Calu3 (cell line): ENCODE measurements around the gene NOS1. TPM values are rescaled to one million over a fixed set of nuclear protein-coding genes. Genes with fewer than 3 reads are reported as not detected.

ENCODE experiments used
- BruUV-seq: library from RNA; stranded (reverse); fragments of 400-500 nt; replicated peaks from 2 replicates; lab custom pipeline; 2021; lab: Mats Ljungman, UMichigan
- CTCF ChIA-PET: fragments of 300-600 bp; sonication (Branson Sonifier 250); formaldehyde crosslinking; loops from one replicate; lab custom pipeline; 2022; ENCODE audit warnings: antibody characterized with exemption; lab: Charles Lee
- DNase-seq: peaks from one replicate; pipeline ENCODE4 v3.0.0; 2022
- H3K27ac Mint-ChIP-seq: one replicate; pipeline ENCODE4 v1.8.0; 2022; ENCODE audit warnings: mixed read lengths; ENCODE audit not compliant: unreplicated experiment
- H3K27me3 Mint-ChIP-seq: one replicate; pipeline ENCODE4 v1.8.0; 2022; ENCODE audit warnings: mixed read lengths; ENCODE audit not compliant: unreplicated experiment
- H3K36me3 Mint-ChIP-seq: one replicate; pipeline ENCODE4 v1.8.0; 2022; ENCODE audit warnings: mild to moderate bottlenecking, moderate library complexity, mixed read lengths; ENCODE audit not compliant: insufficient read depth, unreplicated experiment
- H3K4me1 Mint-ChIP-seq: one replicate; pipeline ENCODE4 v1.8.0; 2022; ENCODE audit warnings: mild to moderate bottlenecking, low read depth, mixed read lengths; ENCODE audit not compliant: unreplicated experiment
- H3K4me3 Mint-ChIP-seq: one replicate; pipeline ENCODE4 v1.8.0; 2022; ENCODE audit warnings: mild to moderate bottlenecking, low read depth, moderate library complexity, mixed read lengths; ENCODE audit not compliant: unreplicated experiment
- H3K9me3 Mint-ChIP-seq: one replicate; pipeline ENCODE4 v1.8.0; 2022; ENCODE audit warnings: low read depth, mixed read lengths; ENCODE audit not compliant: unreplicated experiment
- intact Hi-C: fragments of 100-400 bp; cut with micrococcal nuclease; formaldehyde crosslinking; loops from one replicate; pipeline ENCODE4 v1.10.0; 2022; ENCODE audit not compliant: unreplicated experiment
- total RNA-seq: library from RNA; stranded (reverse); gene quantifications from 2 replicates; pipeline ENCODE4 v1.2.3, GENCODE V29; 2022
- TF ChIP-seq, protein P1 (sequence below): fragments of 200-600 bp; IDR thresholded peaks from one replicate; pipeline ENCODE4 v1.8.0; 2022; ENCODE audit warnings: antibody characterized with exemption; ENCODE audit not compliant: unreplicated experiment

Gene NOS1
- total RNA-seq, 1 experiment from 2014 or later, result not detected

DNA sequence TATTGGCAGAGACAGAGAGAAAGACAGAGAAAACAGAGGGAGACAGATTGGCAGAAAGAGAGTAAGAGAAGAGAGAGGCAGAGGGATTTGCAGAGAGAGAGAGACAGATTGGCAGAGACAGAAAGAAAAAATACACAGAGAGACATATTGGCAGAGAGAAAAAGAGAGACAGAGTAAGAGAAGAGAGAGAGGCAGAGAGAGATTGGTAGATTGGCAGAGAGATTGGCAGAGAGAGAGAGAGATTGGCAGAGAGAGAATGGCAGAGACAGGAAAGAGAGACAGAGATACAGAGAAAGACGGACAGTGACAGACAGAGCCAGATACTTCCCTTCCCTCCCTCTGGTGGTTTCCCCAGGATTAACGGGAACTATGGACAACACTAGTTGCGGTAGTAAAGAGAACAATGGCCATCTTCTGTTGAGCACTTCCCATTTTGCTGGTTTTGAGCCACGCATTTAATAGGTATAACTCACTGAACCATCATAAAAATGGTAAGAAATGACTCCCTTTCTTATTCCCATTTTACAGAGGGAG is 2.6 kb upstream of the NOS1 start:
- BruUV-seq, result no TSS peak
- no peak overlapping the region for H3K27ac Mint-ChIP-seq
- CTCF ChIA-PET, result no interaction called here
- no peak for DNase-seq
- no peaks in the 10 kb centered on the region for H3K4me1 Mint-ChIP-seq
- intact Hi-C loops, result no loop called here
- TF ChIP-seq, protein P1, sequence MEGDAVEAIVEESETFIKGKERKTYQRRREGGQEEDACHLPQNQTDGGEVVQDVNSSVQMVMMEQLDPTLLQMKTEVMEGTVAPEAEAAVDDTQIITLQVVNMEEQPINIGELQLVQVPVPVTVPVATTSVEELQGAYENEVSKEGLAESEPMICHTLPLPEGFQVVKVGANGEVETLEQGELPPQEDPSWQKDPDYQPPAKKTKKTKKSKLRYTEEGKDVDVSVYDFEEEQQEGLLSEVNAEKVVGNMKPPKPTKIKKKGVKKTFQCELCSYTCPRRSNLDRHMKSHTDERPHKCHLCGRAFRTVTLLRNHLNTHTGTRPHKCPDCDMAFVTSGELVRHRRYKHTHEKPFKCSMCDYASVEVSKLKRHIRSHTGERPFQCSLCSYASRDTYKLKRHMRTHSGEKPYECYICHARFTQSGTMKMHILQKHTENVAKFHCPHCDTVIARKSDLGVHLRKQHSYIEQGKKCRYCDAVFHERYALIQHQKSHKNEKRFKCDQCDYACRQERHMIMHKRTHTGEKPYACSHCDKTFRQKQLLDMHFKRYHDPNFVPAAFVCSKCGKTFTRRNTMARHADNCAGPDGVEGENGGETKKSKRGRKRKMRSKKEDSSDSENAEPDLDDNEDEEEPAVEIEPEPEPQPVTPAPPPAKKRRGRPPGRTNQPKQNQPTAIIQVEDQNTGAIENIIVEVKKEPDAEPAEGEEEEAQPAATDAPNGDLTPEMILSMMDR, result no peak
- no peaks in the 10 kb centered on the region for H3K36me3 Mint-ChIP-seq
- no peak overlapping the region for H3K4me3 Mint-ChIP-seq
- no peaks in the 10 kb centered on the region for H3K9me3 Mint-ChIP-seq
- H3K27me3 Mint-ChIP-seq, result peaks cover 53% of the 10 kb centered on the region

DNA sequence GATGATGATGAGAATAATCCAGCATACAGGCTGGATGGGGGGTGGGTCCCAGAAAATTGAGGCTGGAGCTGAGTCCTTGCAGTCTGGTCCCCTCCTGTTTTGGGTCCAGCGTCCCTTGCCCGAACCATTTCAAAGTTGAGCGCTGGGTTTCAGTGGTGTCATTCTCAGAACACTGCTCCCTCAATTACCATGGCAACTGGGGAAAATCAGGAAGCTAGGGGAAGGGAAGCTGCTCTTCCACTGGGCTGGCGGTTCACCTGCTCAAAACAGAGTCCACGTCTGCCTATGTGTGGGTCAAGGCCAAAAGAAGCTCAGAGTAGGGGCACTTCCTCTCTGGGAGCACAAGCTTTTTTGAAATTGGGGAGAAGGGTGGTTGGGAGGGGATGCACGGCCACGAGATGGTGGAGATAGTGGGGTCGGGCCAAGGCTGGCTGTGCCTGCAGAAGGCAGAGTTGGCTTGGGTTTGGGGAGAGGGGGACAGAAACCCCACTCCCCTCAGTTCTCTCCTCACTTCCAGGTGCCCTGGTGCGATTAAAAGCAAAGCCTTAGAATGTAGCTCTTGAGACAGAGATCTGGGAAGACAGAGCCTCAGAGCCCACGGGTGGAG is 1.7 kb upstream of the NOS1 start:
- H3K9me3 Mint-ChIP-seq, result no peaks in the 10 kb centered on the region
- H3K4me3 Mint-ChIP-seq, result no peak overlapping the region
- H3K27me3 Mint-ChIP-seq, result peaks cover 62% of the 10 kb centered on the region
- no peak overlapping the region for H3K27ac Mint-ChIP-seq
- DNase-seq, result no peak
- CTCF ChIA-PET, result interaction anchor here (0.7 kb wide), 1 partner anchor 481 kb away, joined by 3 read pairs; no protein-coding TSS in a partner anchor
- H3K4me1 Mint-ChIP-seq, result no peaks in the 10 kb centered on the region
- intact Hi-C loops, result no loop called here
- H3K36me3 Mint-ChIP-seq, result no peaks in the 10 kb centered on the region
- no TSS peak for BruUV-seq
- TF ChIP-seq, protein P1, result no peak

DNA sequence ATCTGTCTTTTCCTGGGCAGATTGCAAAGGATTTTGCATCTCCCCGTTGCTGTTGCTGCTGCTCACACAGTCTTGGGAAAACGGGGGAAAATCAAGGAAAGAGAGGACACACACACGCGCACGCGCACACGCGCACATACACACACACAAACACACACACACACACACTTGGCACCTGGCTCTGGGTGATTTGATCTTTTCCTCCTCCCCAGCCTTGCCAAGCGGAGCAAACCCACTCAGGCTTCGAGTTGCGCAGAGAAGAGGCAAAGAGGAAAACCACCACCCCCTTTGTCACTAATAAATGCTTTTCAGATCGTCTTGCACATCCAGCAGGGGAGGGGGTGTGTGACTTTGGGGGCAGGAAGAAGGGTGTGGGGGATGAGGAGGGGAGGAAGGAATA is 965 bp upstream of the NOS1 start:
- CTCF ChIA-PET, result interaction anchor here (0.7 kb wide), 1 partner anchor 482 kb away, joined by 3 read pairs; no protein-coding TSS in a partner anchor
- Mint-ChIP-seq H3K27me3 (peaks cover 69% of the 10 kb centered on the region), H3K36me3 (no peaks in the 10 kb centered on the region)

DNA sequence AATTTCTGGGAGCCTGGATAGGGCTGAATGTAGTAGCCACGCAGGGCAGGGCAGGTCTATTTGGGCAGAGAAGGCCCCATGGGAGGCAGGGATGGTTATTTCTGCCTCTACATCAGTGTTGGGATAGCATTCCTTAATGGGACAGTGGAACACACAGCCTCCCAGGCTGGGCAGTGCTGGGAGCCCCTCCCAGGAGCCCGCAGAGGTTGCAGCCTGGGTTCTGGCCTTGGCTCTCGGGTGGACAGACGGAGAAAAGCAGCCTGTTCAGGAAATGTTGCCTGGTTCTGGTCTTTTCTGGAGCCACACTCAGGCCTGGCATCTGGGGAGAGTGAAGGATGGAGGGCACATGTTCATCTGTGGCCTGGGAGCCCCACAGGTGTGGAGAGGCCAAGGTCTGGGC is 479 bp upstream of the NOS1 start:
- peaks cover 68% of the 10 kb centered on the region for H3K27me3 Mint-ChIP-seq
- no TSS peak for BruUV-seq
- H3K4me1 Mint-ChIP-seq, result no peaks in the 10 kb centered on the region
- TF ChIP-seq, protein P1, result no peak
- H3K4me3 Mint-ChIP-seq, result no peak overlapping the region
- intact Hi-C loops, result no loop called here
- no peaks in the 10 kb centered on the region for H3K36me3 Mint-ChIP-seq
- no peaks in the 10 kb centered on the region for H3K9me3 Mint-ChIP-seq
- H3K27ac Mint-ChIP-seq, result no peak overlapping the region
- DNase-seq, result no peak
- CTCF ChIA-PET, result interaction anchor here (0.7 kb wide), 1 partner anchor 390 kb away, joined by 3 read pairs; no protein-coding TSS in a partner anchor

More for the DNA sequence above, 965 bp upstream of the NOS1 start:
- DNase-seq, result no peak
- intact Hi-C loops, result no loop called here
- no TSS peak for BruUV-seq
- Mint-ChIP-seq H3K9me3 (no peaks in the 10 kb centered on the region), H3K27ac (no peak overlapping the region), H3K4me3 (no peak overlapping the region), H3K4me1 (no peaks in the 10 kb centered on the region)
- TF ChIP-seq, protein P1, result no peak
